B cell (primary cell): ENCODE results near the gene ZBBX. TPM values are rescaled to one million over a fixed set of nuclear protein-coding genes. Genes with fewer than 3 reads are reported as not detected.

ENCODE experiments used
- ATAC-seq: fragments of 200-7000 bp; cut with Tn5 transposase; one replicate; pipeline ENCODE4 v1.10.0; 2021; ENCODE audit warnings: low read depth, mild to moderate bottlenecking, moderate number of reproducible peaks, moderate library complexity
- CTCF ChIA-PET: fragments of 350-600 bp; sonication (Branson Sonifier 250); formaldehyde crosslinking; loops from one replicate; lab custom pipeline; 2021; ENCODE audit warnings: antibody characterized with exemption, inconsistent platforms; lab: Charles Lee
- POLR2A ChIA-PET: fragments of 350-600 bp; sonication (Branson Sonifier 250); formaldehyde crosslinking; loops from one replicate; lab custom pipeline; 2021; ENCODE audit warnings: antibody characterized with exemption; lab: Charles Lee
- DNase-seq: peaks from one replicate; pipeline ENCODE4 v3.0.0; 2013
- H2AFZ ChIP-seq: 2 replicates; pipeline ENCODE4 v1.6.1; 2012; ENCODE audit warnings: mild to moderate bottlenecking, low read depth, low read length; ENCODE audit not compliant: insufficient read depth, poor library complexity, severe bottlenecking
- H3K27ac ChIP-seq, 2 donors: 1 replicate in 1 of 2; 2 replicates in 1 of 2; pipeline ENCODE4 v1.5.1; 2012 to 2013; ENCODE audit warnings: low read length in 2 of 2, mild to moderate bottlenecking in 2 of 2, moderate library complexity in 1 of 2
- H3K27me3 ChIP-seq, 4 experiments: fragments of 200-600 bp in 1 of 4; sonication (generic) in 1 of 4; replicated peaks in 1 of 4; 1 replicate in 2 of 4; 2 replicates in 2 of 4; pipeline versions ENCODE4 v1.6.1 to v1.7.0; 2013 to 2016; ENCODE audit warnings: low read length in 3 of 4, mild to moderate bottlenecking in 2 of 4, mixed read lengths in 1 of 4, moderate library complexity in 1 of 4; ENCODE audit not compliant: insufficient read depth in 4 of 4, control insufficient read depth in 3 of 4; ENCODE audit errors: control extremely low read depth in 1 of 4
- H3K36me3 ChIP-seq, 2 experiments: replicated peaks in 1 of 2; 1 replicate in 1 of 2; 2 replicates in 1 of 2; pipeline versions ENCODE4 v1.6.1 to v1.7.1; 2013; ENCODE audit warnings: low read length in 1 of 2; ENCODE audit not compliant: insufficient read depth in 2 of 2, control insufficient read depth in 1 of 2; ENCODE audit errors: control extremely low read depth in 1 of 2, extremely low read depth in 1 of 2
- H3K4me1 ChIP-seq, 2 donors: fragments of 200-600 bp in 1 of 2; sonication (generic) in 1 of 2; 1 replicate in 1 of 2; 2 replicates in 1 of 2; pipeline versions ENCODE4 v1.5.1 to v1.6.1; 2013 to 2017; ENCODE audit warnings: low read length in 2 of 2; ENCODE audit not compliant: control insufficient read depth in 2 of 2, insufficient read depth in 2 of 2
- H3K4me2 ChIP-seq: replicated peaks from 2 replicates; pipeline ENCODE3; 2012; ENCODE audit warnings: mild to moderate bottlenecking, low read depth, low read length; ENCODE audit not compliant: poor library complexity, severe bottlenecking
- H3K4me3 ChIP-seq, 5 experiments: fragments of 200-600 bp in 1 of 5; sonication (generic) in 1 of 5; 1 replicate in 3 of 5; 2 replicates in 2 of 5; pipeline versions ENCODE4 v1.5.1 to v1.7.0; 2011 to 2016; ENCODE audit warnings: low read length in 4 of 5, mild to moderate bottlenecking in 4 of 5, low read depth in 2 of 5, control low read depth in 1 of 5, moderate library complexity in 1 of 5; ENCODE audit not compliant: insufficient read depth in 1 of 5; ENCODE audit errors: control extremely low read depth in 1 of 5, extremely low read depth in 1 of 5
- H3K79me2 ChIP-seq: fragments of 200-600 bp; sonication (generic); one replicate; pipeline ENCODE4 v1.6.0; 2016; ENCODE audit warnings: low read length; ENCODE audit not compliant: control insufficient read depth, insufficient read depth
- H3K9ac ChIP-seq: fragments of 200-600 bp; sonication (generic); 2 replicates; pipeline ENCODE4 v1.6.1; 2017; ENCODE audit warnings: mild to moderate bottlenecking, low read length, moderate library complexity
- H3K9me3 ChIP-seq, 3 donors: one replicate each; pipeline versions ENCODE4 v1.6.1 to v1.7.1; 2013; ENCODE audit warnings: low read length in 2 of 3; ENCODE audit not compliant: control insufficient read depth in 2 of 3, insufficient read depth in 1 of 3; ENCODE audit errors: control extremely low read depth in 1 of 3
- H4K20me1 ChIP-seq: 2 replicates; pipeline ENCODE4 v1.6.0; 2012; ENCODE audit warnings: mild to moderate bottlenecking, low read length; ENCODE audit not compliant: insufficient read depth, control insufficient read depth, poor library complexity, severe bottlenecking
- H3K27ac Mint-ChIP-seq: one replicate; pipeline ENCODE4 v1.8.0; 2021; ENCODE audit warnings: mixed read lengths
- H3K27me3 Mint-ChIP-seq: one replicate; pipeline ENCODE4 v1.8.0; 2021; ENCODE audit warnings: mixed read lengths
- H3K4me1 Mint-ChIP-seq: one replicate; pipeline ENCODE4 v1.8.0; 2021; ENCODE audit warnings: mixed read lengths
- H3K4me3 Mint-ChIP-seq: one replicate; pipeline ENCODE4 v1.8.0; 2021; ENCODE audit warnings: mixed read lengths
- H3K9me3 Mint-ChIP-seq: one replicate; pipeline ENCODE4 v1.8.0; 2022; ENCODE audit warnings: mixed read lengths; ENCODE audit not compliant: insufficient read depth
- CTCF ChIP-seq: fragments of 200-600 bp; IDR thresholded peaks from one replicate; pipeline ENCODE4 v1.8.0; 2022; ENCODE audit warnings: antibody characterized with exemption, mild to moderate bottlenecking
- EZH2 ChIP-seq: IDR thresholded peaks from 2 replicates; pipeline ENCODE4 v1.6.1; 2012; ENCODE audit warnings: borderline replicate concordance, low read depth, mild to moderate bottlenecking, moderate library complexity, low read length; ENCODE audit not compliant: insufficient read depth, poor library complexity, severe bottlenecking
- WGBS: methylation state at CpG from one replicate; pipeline ENCODE4 v1.1.5; 2013; ENCODE audit warnings: missing lambda C conversion rate; ENCODE audit not compliant: insufficient coverage; 5-methylcytosine and 5-hydroxymethylcytosine counted together
- intact Hi-C: fragments of 100-400 bp; cut with micrococcal nuclease; formaldehyde crosslinking; loops from one replicate; pipeline ENCODE4 v1.10.0; 2022
- polyA plus RNA-seq: library from polyadenylated mRNA; depleted of rRNA; stranded (reverse); fragments of >200 nt; gene quantifications from 2 replicates; pipeline ENCODE4 v1.2.3, GENCODE V29; 2012
- total RNA-seq, 2 donors: library from RNA; stranded (reverse); fragments of 120-200 nt in 1 of 2; gene quantifications; 1 replicate in 1 of 2; 2 replicates in 1 of 2; pipeline versions ENCODE4 v1.2.3 to v1.2.4, GENCODE V29; 2013 to 2022

ZBBX gene
- total and polyA plus RNA-seq, 2 donors (not counting 1 experiment from before 2014, with no cell fraction given): not detected

DNA sequence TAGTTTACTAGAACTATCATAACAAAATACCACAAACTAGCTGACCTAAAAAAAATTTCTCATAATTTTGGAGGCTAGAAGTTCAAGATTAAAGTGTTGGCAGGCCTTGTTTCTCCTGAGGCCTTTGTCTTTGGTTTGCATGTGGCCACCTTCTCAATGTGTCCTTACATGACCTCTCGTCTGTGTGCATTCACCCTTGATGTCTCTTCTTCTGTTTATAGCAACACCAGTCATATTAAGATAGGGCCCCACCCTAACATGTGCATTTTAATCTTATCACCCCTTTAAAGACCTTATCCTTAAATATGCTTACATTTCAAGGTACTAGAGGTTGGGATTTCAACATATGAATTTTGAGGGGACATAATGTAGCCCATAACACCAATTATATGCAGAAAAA is 177.0 kb downstream of the ZBBX start:
- POLR2A ChIA-PET: no interaction called here
- CTCF ChIA-PET: no interaction called here
- H3K9ac ChIP-seq: no peak overlapping the region

DNA sequence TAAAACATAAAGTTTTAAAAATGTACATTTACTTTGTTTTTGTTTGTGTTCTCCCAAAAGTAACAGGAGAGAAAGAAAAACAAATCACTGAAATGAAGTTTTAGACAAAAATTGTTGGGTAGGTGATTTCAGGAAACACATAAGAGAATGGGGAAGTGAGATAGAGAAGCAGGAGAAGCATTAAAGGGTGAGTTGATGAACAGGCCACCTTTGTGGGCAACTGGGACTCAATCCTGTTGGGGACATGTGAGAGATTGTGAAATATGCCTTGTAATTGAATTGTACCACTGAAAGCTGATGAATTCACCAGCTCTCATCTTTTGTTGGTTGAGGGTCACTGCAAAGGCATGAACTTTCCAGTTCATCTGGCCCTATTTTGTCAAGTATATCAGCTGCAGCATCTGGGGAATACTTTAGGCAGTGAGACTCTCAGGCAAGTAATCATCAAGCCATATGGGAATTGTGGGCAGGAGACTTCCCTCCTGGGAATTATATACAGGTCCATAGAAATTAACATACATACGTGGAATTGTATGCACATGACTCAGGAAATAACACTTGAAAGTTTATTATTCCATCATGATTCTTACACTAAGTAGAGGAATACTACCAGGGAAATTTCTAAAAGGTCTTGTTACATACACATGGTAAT is 181.0 kb downstream of the ZBBX start:
- no peak overlapping the region for H3K27ac Mint-ChIP-seq
- no peaks in the 10 kb centered on the region for H3K27me3 Mint-ChIP-seq
- intact Hi-C loops: no loop called here
- H3K27me3 ChIP-seq: no peaks in the 10 kb centered on the region
- H3K4me2 ChIP-seq: no peak overlapping the region
- no peak overlapping the region for H3K4me3 Mint-ChIP-seq
- no peak for DNase-seq
- no peaks in the 10 kb centered on the region for H3K36me3 ChIP-seq
- no peak overlapping the region for H3K4me3 ChIP-seq
- POLR2A ChIA-PET: no interaction called here
- ATAC-seq: no peak
- no peaks in the 10 kb centered on the region for H4K20me1 ChIP-seq
- CTCF ChIA-PET: no interaction called here
- no peak overlapping the region for H2AFZ ChIP-seq
- H3K27ac ChIP-seq: no peak overlapping the region
- no CpG with 5 or more reads among the region's 1 CpG for WGBS
- H3K9ac ChIP-seq: no peak overlapping the region
- no peaks in the 10 kb centered on the region for H3K4me1 Mint-ChIP-seq
- H3K9me3 Mint-ChIP-seq: peaks cover 2% of the 10 kb centered on the region
- H3K79me2 ChIP-seq: no peaks in the 10 kb centered on the region
- H3K9me3 ChIP-seq: no peaks in the 10 kb centered on the region
- no peak for TF ChIP-seq CTCF
- no peak for TF ChIP-seq EZH2
- no peaks in the 10 kb centered on the region for H3K4me1 ChIP-seq

More for the DNA sequence above, 177.0 kb downstream of the ZBBX start:
- Histone ChIP-seq H3K79me2 (no peaks in the 10 kb centered on the region), H3K9me3 (no peaks in the 10 kb centered on the region), H3K36me3 (no peaks in the 10 kb centered on the region), H2AFZ (no peak overlapping the region), H3K27ac (no peak overlapping the region), H3K4me2 (no peak overlapping the region), H3K27me3 (no peaks in the 10 kb centered on the region), H3K4me1 (no peaks in the 10 kb centered on the region), H4K20me1 (no peaks in the 10 kb centered on the region), H3K4me3 (no peak overlapping the region)
- no peaks in the 10 kb centered on the region for H3K4me1 Mint-ChIP-seq
- peaks cover 2% of the 10 kb centered on the region for H3K9me3 Mint-ChIP-seq
- WGBS: 33% methylated on average over 1 of the region's 1 CpG
- no peak overlapping the region for H3K27ac Mint-ChIP-seq
- no peak overlapping the region for H3K4me3 Mint-ChIP-seq
- intact Hi-C loops: no loop called here
- TF ChIP-seq EZH2: no peak
- TF ChIP-seq CTCF: no peak
- ATAC-seq (no peak), DNase-seq (no peak)
- H3K27me3 Mint-ChIP-seq: no peaks in the 10 kb centered on the region

Other genes starting within 250 kb of the ZBBX start
- gene SERPINI2, start 93.7 kb upstream of the ZBBX start, total RNA-seq: not detected in 2 replicates
- gene SERPINI2, start 93.7 kb upstream of the ZBBX start, polyA plus RNA-seq: 0.27 TPM in 1 of 2 replicates, not detected in the other